Measurements from ENCODE around the gene CARD10. TPM values are rescaled to one million over a fixed set of nuclear protein-coding genes. Genes with fewer than 3 reads are reported as not detected.

CARD10 gene
- total and polyA plus RNA-seq, 2 of the 13 experiments (the other 11 are each of a cell fraction or from before 2014, with no cell fraction given) = 35.2 to 55.8 TPM

DNA sequence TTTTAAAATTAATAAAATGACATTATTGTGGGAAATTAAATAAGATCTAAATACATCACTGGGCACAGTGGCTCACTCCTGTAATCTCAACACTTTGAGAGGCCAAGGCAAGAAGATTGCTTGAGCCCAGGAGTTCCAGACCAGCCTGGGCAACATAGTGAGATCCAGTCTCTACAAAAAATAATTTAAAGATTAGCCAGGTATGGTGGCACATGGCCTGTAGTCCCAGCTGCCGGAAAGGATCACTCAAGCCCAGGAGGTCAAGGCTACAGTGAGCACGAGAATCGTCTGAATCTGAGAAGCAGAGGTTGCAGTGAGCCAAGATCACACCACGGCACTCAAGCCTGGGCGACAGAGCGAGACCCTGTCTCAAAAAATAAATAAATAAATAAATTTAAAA lies 15.9 kb upstream of the CARD10 start:
- no peak overlapping the region; the same call in 1 of the 2 replicates for H3K4me2 ChIP-seq (ENCODE audit: low read depth, low read length)
- no peaks in the 10 kb centered on the region for H3K79me2 ChIP-seq (ENCODE audit: insufficient read depth, low read length)
- FAIRE-seq (no peak), ATAC-seq (no peak), DNase-seq (ENCODE audit: low spot score) (no peak)
- in situ Hi-C loops (cut with HindIII; ENCODE audit: extremely low pct_ligation_motif_present, low pct_unique_long_range_greater_than_20kb) (loop anchor here (5.0 kb wide), 1 partner anchor 37 kb away; no protein-coding TSS in a partner anchor), intact Hi-C loops (cut with micrococcal nuclease; ENCODE audit: unreplicated experiment) (loop anchor here (5.0 kb wide), 1 partner anchor 147 kb away; no protein-coding TSS in a partner anchor)
- H4K20me1 ChIP-seq (ENCODE audit: insufficient read depth, low read length) = no peaks in the 10 kb centered on the region
- H3K27ac ChIP-seq (ENCODE audit: extremely low read length, insufficient read depth, low read length) = no peak overlapping the region
- 24% methylated on average over 6 of the region's 6 CpGs for WGBS (ENCODE audit: low lambda C conversion rate)
- H3K9me3 ChIP-seq (ENCODE audit: low read length) = no peaks in the 10 kb centered on the region
- no peak overlapping the region for H2AFZ ChIP-seq (ENCODE audit: low read length)
- CTCF ChIA-PET (ENCODE audit: low intra/inter-chr PET ratio, low total read pairs) = no interaction called here
- H3K36me3 ChIP-seq (replicated peaks in 1 of 2; ENCODE audit: control insufficient read depth in 1 of 2, insufficient read depth in 2 of 2, low read length in 2 of 2) = no peaks in the 10 kb centered on the region
- no peak overlapping the region for H3K4me3 ChIP-seq (replicated peaks in 1 of 3; ENCODE audit: insufficient read depth in 1 of 3, low read depth in 2 of 3, low read length in 3 of 3)
- H3K4me1 ChIP-seq (ENCODE audit: insufficient read depth, low read length) = peaks cover 56% of the 10 kb centered on the region
- POLR2A ChIA-PET = no interaction called here
- H3K9ac ChIP-seq (ENCODE audit: insufficient read depth, low read depth, low read length) = no peak overlapping the region
- BruUV-seq (replicated peaks) = no TSS peak
- H3K27me3 ChIP-seq (ENCODE audit: control insufficient read depth in 1 of 2, insufficient read depth in 2 of 2, low read length in 2 of 2) = peaks cover 0 to 13% of the 10 kb centered on the region in 2 experiments; a peak in 1 of 5 replicates
- TF ChIP-seq SP4 (CRISPR knock-in tag; IDR thresholded peaks at IDR 0.05) (no peak), KLF12 (CRISPR knock-in tag; IDR thresholded peaks at IDR 0.05; ENCODE audit: borderline replicate concordance) (no peak), ZNF263 (CRISPR knock-in tag; IDR thresholded peaks at IDR 0.05) (no peak), SNAPC2 (CRISPR knock-in tag; IDR thresholded peaks at IDR 0.05) (no peak), NKX3-1 (CRISPR knock-in tag; IDR thresholded peaks at IDR 0.05) (no peak), ZKSCAN1 (IDR thresholded peaks at IDR 0.05; ENCODE audit: low read length) (no peak), ZSCAN12 (CRISPR knock-in tag; IDR thresholded peaks at IDR 0.05) (no peak), ZNF232 (CRISPR knock-in tag; IDR thresholded peaks at IDR 0.05; ENCODE audit: borderline replicate concordance) (no peak), KDM6A (CRISPR knock-in tag; IDR thresholded peaks at IDR 0.05; ENCODE audit: low read depth) (no peak), ZNF775 (CRISPR knock-in tag; IDR thresholded peaks at IDR 0.05; ENCODE audit: borderline replicate concordance) (no peak), SOX5 (CRISPR knock-in tag; IDR thresholded peaks at IDR 0.05; ENCODE audit: borderline replicate concordance) (no peak), JDP2 (CRISPR knock-in tag; IDR thresholded peaks at IDR 0.05; ENCODE audit: borderline replicate concordance) (no peak), ELF4 (CRISPR knock-in tag; IDR thresholded peaks at IDR 0.05; ENCODE audit: borderline replicate concordance) (no peak), ZNF12 (CRISPR knock-in tag; IDR thresholded peaks at IDR 0.05) (no peak), WIZ (CRISPR knock-in tag; IDR thresholded peaks at IDR 0.05) (no peak)
- TF ChIP-seq, protein P1, sequence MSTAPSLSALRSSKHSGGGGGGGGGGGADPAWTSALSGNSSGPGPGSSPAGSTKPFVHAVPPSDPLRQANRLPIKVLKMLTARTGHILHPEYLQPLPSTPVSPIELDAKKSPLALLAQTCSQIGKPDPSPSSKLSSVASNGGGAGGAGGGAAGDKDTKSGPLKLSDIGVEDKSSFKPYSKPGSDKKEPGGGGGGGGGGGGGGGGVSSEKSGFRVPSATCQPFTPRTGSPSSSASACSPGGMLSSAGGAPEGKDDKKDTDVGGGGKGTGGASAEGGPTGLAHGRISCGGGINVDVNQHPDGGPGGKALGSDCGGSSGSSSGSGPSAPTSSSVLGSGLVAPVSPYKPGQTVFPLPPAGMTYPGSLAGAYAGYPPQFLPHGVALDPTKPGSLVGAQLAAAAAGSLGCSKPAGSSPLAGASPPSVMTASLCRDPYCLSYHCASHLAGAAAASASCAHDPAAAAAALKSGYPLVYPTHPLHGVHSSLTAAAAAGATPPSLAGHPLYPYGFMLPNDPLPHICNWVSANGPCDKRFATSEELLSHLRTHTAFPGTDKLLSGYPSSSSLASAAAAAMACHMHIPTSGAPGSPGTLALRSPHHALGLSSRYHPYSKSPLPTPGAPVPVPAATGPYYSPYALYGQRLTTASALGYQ (CRISPR knock-in tag; IDR thresholded peaks at IDR 0.05) = no peak
- TF ChIP-seq, protein P2, sequence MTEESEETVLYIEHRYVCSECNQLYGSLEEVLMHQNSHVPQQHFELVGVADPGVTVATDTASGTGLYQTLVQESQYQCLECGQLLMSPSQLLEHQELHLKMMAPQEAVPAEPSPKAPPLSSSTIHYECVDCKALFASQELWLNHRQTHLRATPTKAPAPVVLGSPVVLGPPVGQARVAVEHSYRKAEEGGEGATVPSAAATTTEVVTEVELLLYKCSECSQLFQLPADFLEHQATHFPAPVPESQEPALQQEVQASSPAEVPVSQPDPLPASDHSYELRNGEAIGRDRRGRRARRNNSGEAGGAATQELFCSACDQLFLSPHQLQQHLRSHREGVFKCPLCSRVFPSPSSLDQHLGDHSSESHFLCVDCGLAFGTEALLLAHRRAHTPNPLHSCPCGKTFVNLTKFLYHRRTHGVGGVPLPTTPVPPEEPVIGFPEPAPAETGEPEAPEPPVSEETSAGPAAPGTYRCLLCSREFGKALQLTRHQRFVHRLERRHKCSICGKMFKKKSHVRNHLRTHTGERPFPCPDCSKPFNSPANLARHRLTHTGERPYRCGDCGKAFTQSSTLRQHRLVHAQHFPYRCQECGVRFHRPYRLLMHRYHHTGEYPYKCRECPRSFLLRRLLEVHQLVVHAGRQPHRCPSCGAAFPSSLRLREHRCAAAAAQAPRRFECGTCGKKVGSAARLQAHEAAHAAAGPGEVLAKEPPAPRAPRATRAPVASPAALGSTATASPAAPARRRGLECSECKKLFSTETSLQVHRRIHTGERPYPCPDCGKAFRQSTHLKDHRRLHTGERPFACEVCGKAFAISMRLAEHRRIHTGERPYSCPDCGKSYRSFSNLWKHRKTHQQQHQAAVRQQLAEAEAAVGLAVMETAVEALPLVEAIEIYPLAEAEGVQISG (CRISPR knock-in tag; IDR thresholded peaks at IDR 0.05) = no peak
- TF ChIP-seq, protein P3, sequence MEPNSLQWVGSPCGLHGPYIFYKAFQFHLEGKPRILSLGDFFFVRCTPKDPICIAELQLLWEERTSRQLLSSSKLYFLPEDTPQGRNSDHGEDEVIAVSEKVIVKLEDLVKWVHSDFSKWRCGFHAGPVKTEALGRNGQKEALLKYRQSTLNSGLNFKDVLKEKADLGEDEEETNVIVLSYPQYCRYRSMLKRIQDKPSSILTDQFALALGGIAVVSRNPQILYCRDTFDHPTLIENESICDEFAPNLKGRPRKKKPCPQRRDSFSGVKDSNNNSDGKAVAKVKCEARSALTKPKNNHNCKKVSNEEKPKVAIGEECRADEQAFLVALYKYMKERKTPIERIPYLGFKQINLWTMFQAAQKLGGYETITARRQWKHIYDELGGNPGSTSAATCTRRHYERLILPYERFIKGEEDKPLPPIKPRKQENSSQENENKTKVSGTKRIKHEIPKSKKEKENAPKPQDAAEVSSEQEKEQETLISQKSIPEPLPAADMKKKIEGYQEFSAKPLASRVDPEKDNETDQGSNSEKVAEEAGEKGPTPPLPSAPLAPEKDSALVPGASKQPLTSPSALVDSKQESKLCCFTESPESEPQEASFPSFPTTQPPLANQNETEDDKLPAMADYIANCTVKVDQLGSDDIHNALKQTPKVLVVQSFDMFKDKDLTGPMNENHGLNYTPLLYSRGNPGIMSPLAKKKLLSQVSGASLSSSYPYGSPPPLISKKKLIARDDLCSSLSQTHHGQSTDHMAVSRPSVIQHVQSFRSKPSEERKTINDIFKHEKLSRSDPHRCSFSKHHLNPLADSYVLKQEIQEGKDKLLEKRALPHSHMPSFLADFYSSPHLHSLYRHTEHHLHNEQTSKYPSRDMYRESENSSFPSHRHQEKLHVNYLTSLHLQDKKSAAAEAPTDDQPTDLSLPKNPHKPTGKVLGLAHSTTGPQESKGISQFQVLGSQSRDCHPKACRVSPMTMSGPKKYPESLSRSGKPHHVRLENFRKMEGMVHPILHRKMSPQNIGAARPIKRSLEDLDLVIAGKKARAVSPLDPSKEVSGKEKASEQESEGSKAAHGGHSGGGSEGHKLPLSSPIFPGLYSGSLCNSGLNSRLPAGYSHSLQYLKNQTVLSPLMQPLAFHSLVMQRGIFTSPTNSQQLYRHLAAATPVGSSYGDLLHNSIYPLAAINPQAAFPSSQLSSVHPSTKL (CRISPR knock-in tag; IDR thresholded peaks at IDR 0.05) = peak; percentile 29; the same call in 1 of the 2 replicates
- TF ChIP-seq, protein P4, sequence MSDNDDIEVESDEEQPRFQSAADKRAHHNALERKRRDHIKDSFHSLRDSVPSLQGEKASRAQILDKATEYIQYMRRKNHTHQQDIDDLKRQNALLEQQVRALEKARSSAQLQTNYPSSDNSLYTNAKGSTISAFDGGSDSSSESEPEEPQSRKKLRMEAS (IDR thresholded peaks at IDR 0.05) = no peak

Measured in HepG2 (cell line).